ENCODE data around the gene FGFR3. TPM values are rescaled to one million over a fixed set of nuclear protein-coding genes. Genes with fewer than 3 reads are reported as not detected.

Gene FGFR3
- total RNA-seq (ENCODE audit: unreplicated experiment), result 11.3 TPM
- long read RNA-seq, result 0 reads

DNA sequence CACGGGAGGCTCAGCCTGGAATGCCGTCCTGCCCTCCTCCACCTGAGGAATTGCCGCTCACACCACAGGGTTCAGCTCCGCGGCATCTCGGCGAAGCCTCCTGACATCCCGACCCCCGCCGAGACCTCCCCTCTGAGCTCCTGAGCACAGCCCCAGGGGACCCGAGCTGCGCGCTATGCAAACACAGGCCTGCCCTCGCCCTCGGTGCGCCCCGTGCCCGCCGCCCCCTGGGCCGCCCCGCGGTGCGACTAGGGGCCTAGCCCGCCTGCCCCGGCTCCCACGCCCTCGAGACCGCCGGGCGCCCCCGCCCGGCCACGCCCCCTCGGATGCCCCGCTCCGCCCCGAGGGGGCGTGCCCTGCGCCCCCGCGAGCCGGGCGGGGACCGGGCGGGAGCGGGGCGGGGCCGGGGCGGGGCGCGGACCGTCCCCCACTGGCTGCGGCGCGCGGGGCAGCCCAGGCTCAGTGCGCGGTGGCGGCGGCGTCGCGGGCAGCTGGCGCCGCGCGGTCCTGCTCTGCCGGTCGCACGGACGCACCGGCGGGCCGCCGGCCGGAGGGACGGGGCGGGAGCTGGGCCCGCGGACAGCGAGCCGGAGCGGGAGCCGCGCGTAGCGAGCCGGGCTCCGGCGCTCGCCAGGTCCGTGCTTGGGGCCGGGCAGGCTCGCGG is at the start of gene FGFR3:
TSS of gene FGFR3 (plus strand) at position 462 of the 664 bp plus-strand sequence. CDS start 642 bp downstream, outside the sequence.
- DNase-seq, result no peak
- H3K9me3 Mint-ChIP-seq (ENCODE audit: unreplicated experiment), result peaks cover 2% of the 10 kb centered on the region
- H3K4me1 Mint-ChIP-seq (ENCODE audit: low read depth, unreplicated experiment), result no peaks in the 10 kb centered on the region
- peaks cover 14% of the 10 kb centered on the region for H3K27me3 Mint-ChIP-seq (ENCODE audit: unreplicated experiment)
- TF ChIP-seq CTCF (IDR thresholded peaks at IDR 0.05; ENCODE audit: partially characterized antibody, unreplicated experiment), result no peak
- H3K27ac Mint-ChIP-seq (ENCODE audit: unreplicated experiment), result no peak within 1 kb of the TSS
- H3K36me3 Mint-ChIP-seq (ENCODE audit: unreplicated experiment), result no peaks in the 10 kb centered on the region
- no peak within 1 kb of the TSS for H3K4me3 Mint-ChIP-seq (ENCODE audit: unreplicated experiment)

- H3K36me3 Mint-ChIP-seq (ENCODE audit: unreplicated experiment), result peaks cover 5% of the 10 kb centered on the region
- H3K4me1 Mint-ChIP-seq (ENCODE audit: low read depth, unreplicated experiment), result peaks cover 11% of the 10 kb centered on the region
- no peak for TF ChIP-seq CTCF (IDR thresholded peaks at IDR 0.05; ENCODE audit: partially characterized antibody, unreplicated experiment)
These were observed 49.5 kb upstream of the FGFR3 start for GRCh38 chr4:1743551-1743950.

GRCh38 chr4:1743975-1744374 is 49.1 kb upstream of the FGFR3 start:
- Mint-ChIP-seq H3K4me1 (ENCODE audit: low read depth, unreplicated experiment) (peaks cover 11% of the 10 kb centered on the region), H3K36me3 (ENCODE audit: unreplicated experiment) (peaks cover under 1% of the 10 kb centered on the region)

More at GRCh38 chr4:1743551-1743950, 49.5 kb upstream of the FGFR3 start:
- Mint-ChIP-seq H3K4me3 (ENCODE audit: unreplicated experiment) (no peak overlapping the region), H3K27ac (ENCODE audit: unreplicated experiment) (peak overlapping the region; percentile 4), H3K9me3 (ENCODE audit: unreplicated experiment) (peaks cover 9% of the 10 kb centered on the region), H3K27me3 (ENCODE audit: unreplicated experiment) (peaks cover 3% of the 10 kb centered on the region)
- DNase-seq, result no peak

GRCh38 chr4:1744552-1744951 is 48.5 kb upstream of the FGFR3 start:
- Mint-ChIP-seq H3K27me3 (ENCODE audit: unreplicated experiment) (peaks cover 3% of the 10 kb centered on the region), H3K4me1 (ENCODE audit: low read depth, unreplicated experiment) (peaks cover 11% of the 10 kb centered on the region), H3K9me3 (ENCODE audit: unreplicated experiment) (peaks cover 5% of the 10 kb centered on the region), H3K4me3 (ENCODE audit: unreplicated experiment) (no peak overlapping the region), H3K27ac (ENCODE audit: unreplicated experiment) (no peak overlapping the region), H3K36me3 (ENCODE audit: unreplicated experiment) (no peaks in the 10 kb centered on the region)
- no peak for DNase-seq
- no peak for TF ChIP-seq CTCF (IDR thresholded peaks at IDR 0.05; ENCODE audit: partially characterized antibody, unreplicated experiment)

More at GRCh38 chr4:1743975-1744374, 49.1 kb upstream of the FGFR3 start:
- Mint-ChIP-seq H3K27me3 (ENCODE audit: unreplicated experiment) (peaks cover 3% of the 10 kb centered on the region), H3K9me3 (ENCODE audit: unreplicated experiment) (peaks cover 5% of the 10 kb centered on the region), H3K27ac (ENCODE audit: unreplicated experiment) (no peak overlapping the region), H3K4me3 (ENCODE audit: unreplicated experiment) (no peak overlapping the region)
- TF ChIP-seq CTCF (IDR thresholded peaks at IDR 0.05; ENCODE audit: partially characterized antibody, unreplicated experiment), result no peak
- no peak for DNase-seq

DNA sequence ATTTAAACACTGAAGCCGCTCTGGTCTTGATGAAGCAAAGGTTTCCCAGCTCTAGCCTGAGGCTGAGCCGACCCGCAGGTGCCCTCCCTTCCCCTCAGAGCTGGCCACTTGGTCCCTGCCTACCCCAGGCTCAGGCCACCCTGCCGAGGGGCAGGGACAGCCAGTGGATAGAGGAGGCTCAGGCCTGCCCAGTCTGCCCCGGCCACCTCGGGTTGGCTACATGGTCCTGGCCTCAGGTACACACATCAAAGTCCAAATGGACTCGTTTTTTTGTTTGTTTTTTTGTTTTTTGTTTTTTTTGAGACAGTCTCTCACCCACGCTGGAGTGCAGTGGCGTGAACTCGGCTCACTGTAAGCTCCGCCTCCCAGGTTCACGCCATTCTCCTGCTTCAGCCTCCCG is 47.9 kb upstream of the FGFR3 start:
- Mint-ChIP-seq H3K4me1 (ENCODE audit: low read depth, unreplicated experiment) (peaks cover 11% of the 10 kb centered on the region), H3K4me3 (ENCODE audit: unreplicated experiment) (no peak overlapping the region), H3K27ac (ENCODE audit: unreplicated experiment) (no peak overlapping the region), H3K36me3 (ENCODE audit: unreplicated experiment) (no peaks in the 10 kb centered on the region), H3K9me3 (ENCODE audit: unreplicated experiment) (peaks cover 5% of the 10 kb centered on the region), H3K27me3 (ENCODE audit: unreplicated experiment) (peaks cover 3% of the 10 kb centered on the region)
- DNase-seq, result no peak
- no peak for TF ChIP-seq CTCF (IDR thresholded peaks at IDR 0.05; ENCODE audit: partially characterized antibody, unreplicated experiment)
